HEK293T (cell line): Measurements from ENCODE around the gene C1orf198.

Experiments used
- CTCF ChIA-PET: fragments of 350-600 bp; formaldehyde crosslinking; extraction: SDS; loops from one replicate; lab custom pipeline; 2021; ENCODE audit warnings: antibody characterized with exemption, inconsistent platforms; lab: Yijun Ruan, JAX
- POLR2A ChIA-PET: fragments of 350-600 bp; formaldehyde crosslinking; extraction: SDS; loops from one replicate; lab custom pipeline; 2020; ENCODE audit warnings: antibody characterized with exemption, inconsistent platforms; lab: Yijun Ruan, JAX
- DNase-seq: peaks from one replicate; pipeline ENCODE4 v3.0.0; 2012; ENCODE audit warnings: mixed read lengths; ENCODE audit errors: extremely low spot score
- ARNT ChIP-seq: fragments of 450-650 bp; IDR thresholded peaks from 2 replicates; pipeline ENCODE4 v1.6.1; 2017; ENCODE audit warnings: mild to moderate bottlenecking
- BHLHE40 ChIP-seq: fragments of 450-650 bp; IDR thresholded peaks from 2 replicates; pipeline ENCODE4 v1.6.1; 2016; ENCODE audit warnings: mild to moderate bottlenecking, moderate library complexity, borderline replicate concordance
- CTBP1 ChIP-seq: fragments of 450-650 bp; IDR thresholded peaks from 2 replicates; pipeline ENCODE4 v1.6.1; 2016; ENCODE audit warnings: borderline replicate concordance
- ELF4 ChIP-seq: fragments of 450-650 bp; IDR thresholded peaks from 2 replicates; pipeline ENCODE4 v1.6.1; 2017; ENCODE audit warnings: antibody characterized with exemption
- FOXA1 ChIP-seq: fragments of 450-650 bp; IDR thresholded peaks from 2 replicates; pipeline ENCODE4 v1.6.1; 2016; ENCODE audit warnings: mild to moderate bottlenecking
- FOXK2 ChIP-seq: fragments of 450-650 bp; IDR thresholded peaks from 2 replicates; pipeline ENCODE4 v1.6.1; 2016; ENCODE audit warnings: mild to moderate bottlenecking
- FOXM1 ChIP-seq: fragments of 450-650 bp; IDR thresholded peaks from 2 replicates; pipeline ENCODE4 v1.6.1; 2017; ENCODE audit warnings: mild to moderate bottlenecking, borderline replicate concordance
- HDGF ChIP-seq: fragments of 450-650 bp; IDR thresholded peaks from 2 replicates; pipeline ENCODE4 v1.6.1; 2017; ENCODE audit warnings: antibody characterized with exemption, borderline replicate concordance
- L3MBTL2 ChIP-seq: fragments of 450-650 bp; conservative IDR thresholded peaks from 2 replicates; pipeline ENCODE4 v1.6.1; 2016; ENCODE audit warnings: mild to moderate bottlenecking
- LEF1 ChIP-seq: fragments of 450-650 bp; IDR thresholded peaks from 2 replicates; pipeline ENCODE4 v1.6.1; 2017; ENCODE audit warnings: mild to moderate bottlenecking, borderline replicate concordance
- NFRKB ChIP-seq: fragments of 450-650 bp; IDR thresholded peaks from 2 replicates; pipeline ENCODE4 v1.6.1; 2016; ENCODE audit warnings: mild to moderate bottlenecking, moderate library complexity
- PKNOX1 ChIP-seq: fragments of 450-650 bp; IDR thresholded peaks from 2 replicates; pipeline ENCODE4 v1.6.1; 2016
- SP1 ChIP-seq: fragments of 450-650 bp; IDR thresholded peaks from 2 replicates; pipeline ENCODE4 v1.6.1; 2017
- SUZ12 ChIP-seq: fragments of 450-650 bp; IDR thresholded peaks from 2 replicates; pipeline ENCODE4 v1.6.1; 2016; ENCODE audit warnings: mild to moderate bottlenecking
- TARDBP ChIP-seq: fragments of 450-650 bp; IDR thresholded peaks from 2 replicates; pipeline ENCODE4 v1.6.1; 2016
- ZNF384 ChIP-seq: fragments of 450-650 bp; IDR thresholded peaks from 2 replicates; pipeline ENCODE4 v1.6.1; 2016

The C1orf198 gene

DNA sequence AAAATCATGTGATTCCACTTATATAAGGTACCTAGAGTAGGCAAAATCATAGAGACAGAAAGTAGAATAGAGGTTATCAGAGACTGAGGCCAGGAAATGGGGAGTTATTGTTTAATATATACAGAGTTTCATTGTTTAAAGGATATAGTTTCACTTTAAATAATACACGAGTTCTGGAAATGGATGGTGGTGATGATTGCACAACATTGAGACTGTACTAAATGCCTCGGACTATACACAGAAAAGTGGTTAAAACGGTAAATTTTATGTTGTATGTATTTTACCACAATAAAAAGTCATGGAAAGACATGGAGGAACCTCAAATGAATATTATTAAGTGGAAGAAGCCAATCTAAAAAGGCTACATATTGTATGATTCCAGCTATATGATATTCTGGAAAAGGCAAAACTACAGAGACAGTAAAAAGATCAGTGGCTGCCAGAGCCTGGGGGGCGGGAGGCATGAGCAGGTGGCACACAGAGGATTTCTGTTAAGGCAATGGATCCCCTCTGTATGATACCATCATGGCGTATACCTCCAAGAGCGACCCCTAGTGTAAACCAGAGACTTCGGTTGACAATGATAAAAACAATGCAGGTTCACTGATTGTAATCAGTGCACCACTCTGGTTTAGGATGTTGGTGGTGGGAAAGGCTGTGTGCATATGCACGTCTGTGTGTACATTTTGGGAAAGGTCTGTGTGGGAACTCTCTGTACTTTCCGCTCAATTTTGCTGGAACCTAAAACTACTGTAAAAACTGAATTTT, 7.5 kb downstream of the C1orf198 start:
- DNase-seq = no peak
- CTCF ChIA-PET = no interaction called here
- TF ChIP-seq PKNOX1 (no peak), LEF1 (no peak), L3MBTL2 (no peak), ELF4 (no peak), ZNF384 (no peak), FOXK2 (no peak), FOXA1 (no peak), FOXM1 (no peak), CTBP1 (no peak), HDGF (no peak)
- POLR2A ChIA-PET = no interaction called here

DNA sequence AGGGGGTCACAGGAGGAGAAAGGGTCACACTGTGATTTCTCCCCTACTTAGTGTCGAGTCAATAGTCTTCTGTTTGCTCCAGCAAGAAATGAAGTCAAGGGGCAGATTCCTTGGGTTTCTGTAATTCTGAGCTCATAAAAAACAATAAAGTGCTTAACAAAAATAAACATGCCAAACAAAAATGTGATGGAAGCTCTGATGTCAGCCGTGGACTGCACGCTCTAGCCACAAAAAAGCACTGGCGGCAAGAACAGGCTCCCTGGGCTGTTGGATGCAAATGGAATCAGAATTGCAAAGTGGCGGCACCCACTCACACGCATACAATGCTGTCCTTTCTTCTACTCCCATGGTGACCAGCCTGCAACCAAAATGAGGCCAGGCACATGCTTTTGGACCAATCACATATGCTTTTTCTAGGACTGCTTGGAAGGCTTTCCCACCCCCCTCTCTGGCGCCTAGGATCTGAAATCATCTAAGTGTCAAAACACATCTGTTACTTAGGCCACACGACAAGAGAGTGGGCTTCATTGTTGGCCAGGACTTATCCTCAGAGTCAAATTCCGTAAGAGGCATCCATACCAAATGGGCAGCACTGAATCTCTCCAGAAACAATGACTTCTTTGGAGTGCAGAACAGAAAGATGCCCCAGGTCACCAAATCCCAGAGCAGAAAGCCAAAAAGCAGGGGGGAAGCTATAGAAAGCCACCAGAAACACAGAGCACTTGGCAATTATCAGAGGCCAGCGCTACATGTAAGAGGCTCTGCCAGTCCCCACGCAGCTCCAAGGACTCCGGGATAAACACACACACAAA, 9.2 kb downstream of the C1orf198 start:
- CTCF ChIA-PET = interaction anchor here (0.5 to 0.8 kb wide), 2 partner anchors 15 to 451 kb away, joined by 3 read pairs; no protein-coding TSS in a partner anchor
- TF ChIP-seq ARNT (peak; percentile 95), L3MBTL2 (peak; percentile 48; the same call in 1 of the 2 replicates), PKNOX1 (no peak; the same call in 1 of the 2 replicates)
- no peak for DNase-seq
- POLR2A ChIA-PET = interaction anchor here (1.7 to 1.8 kb wide), 2 partner anchors 8 to 10 kb away, joined by 8 to 14 read pairs; partner anchors contain the start of gene C1orf198

GRCh38 chr1:230858236-230858820, 10.0 kb downstream of the C1orf198 start:
- TF ChIP-seq FOXA1 = no peak
- TF ChIP-seq SUZ12 = no peak
- no peak for TF ChIP-seq ELF4
- TF ChIP-seq FOXK2 = no peak
- no peak for TF ChIP-seq TARDBP
- TF ChIP-seq CTBP1 = no peak
- no peak for TF ChIP-seq L3MBTL2
- TF ChIP-seq BHLHE40 = no peak
- TF ChIP-seq HDGF = no peak
- TF ChIP-seq SP1 = no peak
- no peak for TF ChIP-seq FOXM1
- TF ChIP-seq NFRKB = no peak
- TF ChIP-seq ARNT = no peak
- no peak for TF ChIP-seq ZNF384
- no peak for TF ChIP-seq LEF1
- TF ChIP-seq PKNOX1 = no peak
- ChIA-PET CTCF (interaction anchor here (0.5 to 0.8 kb wide), 2 partner anchors 16 to 450 kb away, joined by 3 read pairs; no protein-coding TSS in a partner anchor), POLR2A (interaction anchor here (1.7 to 1.8 kb wide), 2 partner anchors 9 to 11 kb away, joined by 8 to 14 read pairs; partner anchors contain the start of gene C1orf198)
- DNase-seq = no peak

- no peak for DNase-seq
- no peak for TF ChIP-seq LEF1
- no peak for TF ChIP-seq HDGF
- TF ChIP-seq FOXK2 = no peak
- no peak for TF ChIP-seq ZNF384
- TF ChIP-seq CTBP1 = no peak
- TF ChIP-seq BHLHE40 = no peak
- no peak for TF ChIP-seq ARNT
- TF ChIP-seq TARDBP = no peak
- no peak for TF ChIP-seq NFRKB
- TF ChIP-seq FOXA1 = no peak
- TF ChIP-seq L3MBTL2 = no peak
- TF ChIP-seq SP1 = no peak
- TF ChIP-seq ELF4 = no peak
- no peak for TF ChIP-seq SUZ12
- ChIA-PET CTCF (no interaction called here), POLR2A (interaction anchor here (1.7 to 1.8 kb wide), 2 partner anchors 10 to 11 kb away, joined by 8 to 14 read pairs; partner anchors contain the start of gene C1orf198)
Observed at GRCh38 chr1:230857822-230858221, 10.5 kb downstream of the C1orf198 start.

DNA sequence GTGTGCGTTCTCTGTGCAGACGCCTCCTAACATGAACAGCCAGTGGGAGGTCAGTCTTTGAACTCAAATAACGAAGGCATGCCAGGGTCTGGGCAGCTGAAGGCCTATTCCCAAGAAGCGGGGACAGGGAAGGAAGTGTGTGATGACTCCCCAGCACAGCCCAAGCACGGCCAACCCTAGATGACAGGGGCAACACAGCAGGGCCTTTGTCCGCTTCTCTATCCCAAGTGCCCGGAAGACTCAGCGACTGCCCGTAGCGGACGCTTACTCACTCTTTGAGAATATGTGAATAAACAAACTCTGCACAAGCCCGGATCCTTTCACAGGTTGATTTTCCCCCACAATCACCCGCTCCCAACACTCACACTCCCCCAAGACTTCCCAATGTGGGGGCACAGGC, 11.2 kb downstream of the C1orf198 start:
- POLR2A ChIA-PET = no interaction called here
- TF ChIP-seq HDGF (no peak), FOXM1 (no peak), SP1 (no peak), FOXA1 (no peak), ELF4 (no peak), BHLHE40 (no peak), SUZ12 (no peak), L3MBTL2 (no peak), FOXK2 (no peak), TARDBP (no peak), ZNF384 (no peak), ARNT (no peak), CTBP1 (no peak), LEF1 (no peak), NFRKB (no peak), PKNOX1 (no peak)
- no peak for DNase-seq
- CTCF ChIA-PET = no interaction called here
